GM13977 (cell line): ENCODE results near the gene GHSR.

Experiments
- DNase-seq: peaks from one replicate; pipeline ENCODE4 v3.0.0; 2012; ENCODE audit warnings: low spot score
- in situ Hi-C: fragments of 300-500 bp; cut with MboI; formaldehyde crosslinking; loops from one replicate; pipeline ENCODE4 v1.12.0; 2022; ENCODE audit warnings: low sequenced_read_pairs, low pct_unique_long_range_greater_than_20kb, mixed read lengths, inconsistent platforms; ENCODE audit not compliant: unreplicated experiment
- TF ChIP-seq, protein P1 (sequence below): IDR thresholded peaks from 2 replicates; pipeline ENCODE4 v1.5.1; 2012; ENCODE audit warnings: mild to moderate bottlenecking, control low read depth; ENCODE audit not compliant: insufficient read depth; ENCODE audit errors: extremely low read depth, missing control alignments

The GHSR gene

DNA sequence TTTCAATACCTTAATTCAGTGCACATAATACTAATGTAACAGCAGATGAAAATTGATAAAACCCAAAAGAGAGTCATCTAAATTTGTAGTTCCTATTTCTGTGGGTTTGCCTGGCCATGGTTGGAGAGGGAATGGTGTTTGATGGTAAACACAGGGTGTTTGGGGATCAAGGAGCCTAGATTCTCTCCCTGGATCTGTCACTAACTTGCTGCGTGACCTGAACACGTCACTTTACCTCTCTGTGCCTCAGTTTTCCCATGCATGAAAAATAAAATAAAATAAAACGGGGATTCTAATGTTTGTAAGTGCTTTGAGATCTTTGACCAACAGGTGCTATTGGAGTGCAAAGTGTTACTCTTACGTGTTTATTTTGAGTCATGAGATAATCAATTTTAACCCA lies 49.8 kb downstream of the GHSR start:
- in situ Hi-C loops = no loop called here
- DNase-seq = no peak
- TF ChIP-seq, protein P1, sequence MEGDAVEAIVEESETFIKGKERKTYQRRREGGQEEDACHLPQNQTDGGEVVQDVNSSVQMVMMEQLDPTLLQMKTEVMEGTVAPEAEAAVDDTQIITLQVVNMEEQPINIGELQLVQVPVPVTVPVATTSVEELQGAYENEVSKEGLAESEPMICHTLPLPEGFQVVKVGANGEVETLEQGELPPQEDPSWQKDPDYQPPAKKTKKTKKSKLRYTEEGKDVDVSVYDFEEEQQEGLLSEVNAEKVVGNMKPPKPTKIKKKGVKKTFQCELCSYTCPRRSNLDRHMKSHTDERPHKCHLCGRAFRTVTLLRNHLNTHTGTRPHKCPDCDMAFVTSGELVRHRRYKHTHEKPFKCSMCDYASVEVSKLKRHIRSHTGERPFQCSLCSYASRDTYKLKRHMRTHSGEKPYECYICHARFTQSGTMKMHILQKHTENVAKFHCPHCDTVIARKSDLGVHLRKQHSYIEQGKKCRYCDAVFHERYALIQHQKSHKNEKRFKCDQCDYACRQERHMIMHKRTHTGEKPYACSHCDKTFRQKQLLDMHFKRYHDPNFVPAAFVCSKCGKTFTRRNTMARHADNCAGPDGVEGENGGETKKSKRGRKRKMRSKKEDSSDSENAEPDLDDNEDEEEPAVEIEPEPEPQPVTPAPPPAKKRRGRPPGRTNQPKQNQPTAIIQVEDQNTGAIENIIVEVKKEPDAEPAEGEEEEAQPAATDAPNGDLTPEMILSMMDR = no peak

DNA sequence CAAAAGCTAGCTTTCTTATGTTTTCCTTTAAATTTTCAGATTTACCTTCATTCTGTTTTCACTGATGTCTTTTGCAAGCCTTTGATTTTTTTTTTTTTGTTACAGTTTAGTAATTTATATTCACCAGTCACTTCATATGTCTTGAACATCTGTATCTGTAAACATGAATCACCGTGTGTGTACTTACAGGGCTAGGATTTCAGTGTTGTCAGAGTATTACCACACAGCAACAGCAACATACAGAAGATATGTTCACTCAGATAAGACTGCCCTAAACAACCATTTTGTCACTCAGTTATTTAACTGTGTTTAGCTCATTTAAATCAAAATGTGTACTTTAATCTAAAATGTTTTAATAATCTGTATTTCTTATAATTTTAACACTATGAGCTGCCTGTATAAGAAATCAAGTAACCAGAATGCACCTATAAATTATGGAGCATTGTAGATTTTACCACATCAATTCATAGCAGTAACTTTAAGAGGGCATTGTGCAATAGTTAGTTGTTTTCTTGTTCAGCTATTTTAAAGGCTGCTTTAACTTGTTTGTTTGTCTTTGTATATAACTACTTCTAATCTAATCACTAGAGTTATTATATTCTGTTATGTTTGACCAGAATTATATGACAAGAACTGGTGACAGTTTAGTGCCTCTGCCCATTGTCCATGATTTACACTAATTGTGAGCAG lies 50.4 kb downstream of the GHSR start:
- DNase-seq = no peak
- in situ Hi-C loops = no loop called here
- TF ChIP-seq, protein P1 = no peak

DNA sequence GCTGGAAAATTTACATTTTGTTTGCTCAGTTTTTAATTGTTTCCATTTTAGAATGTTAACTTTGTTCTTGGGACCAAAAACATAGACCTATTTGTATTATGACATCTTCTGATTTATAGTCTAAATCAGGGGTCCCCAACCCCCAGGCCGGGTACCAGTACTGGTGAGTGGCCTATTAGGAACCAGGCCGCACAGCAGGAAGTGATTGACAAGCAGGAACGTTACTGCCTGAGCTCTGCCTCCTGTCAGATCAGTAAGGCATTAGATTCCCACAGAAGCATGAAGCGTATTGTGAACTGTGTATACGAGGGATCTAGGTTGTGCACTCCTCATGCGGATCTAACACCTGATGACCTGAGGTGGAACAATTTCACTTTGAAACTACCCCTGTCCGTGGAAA lies 51.9 kb downstream of the GHSR start:
- DNase-seq = no peak
- in situ Hi-C loops = no loop called here
- TF ChIP-seq, protein P1 = no peak

DNA sequence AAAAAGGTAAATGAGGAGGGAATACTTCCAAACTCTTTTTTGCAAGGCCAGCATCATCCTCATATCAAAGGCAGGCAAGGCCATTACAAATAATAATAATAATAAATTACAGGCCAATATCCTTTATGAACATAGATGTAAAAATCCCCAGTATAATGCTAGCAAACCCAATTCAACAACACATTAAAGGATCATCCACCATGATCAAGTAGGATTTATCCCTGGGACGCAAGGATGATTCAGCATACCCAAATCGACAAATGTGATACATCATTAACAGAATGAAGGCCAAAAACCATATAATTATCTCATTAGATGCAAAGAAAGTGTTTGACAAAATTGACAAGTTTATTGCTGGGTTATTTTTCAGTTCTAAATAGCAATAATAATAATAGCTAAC lies 53.6 kb downstream of the GHSR start:
- no peak for DNase-seq
- TF ChIP-seq, protein P1 = no peak
- in situ Hi-C loops = no loop called here
